ENCODE results near the gene SDR42E2. TPM values are rescaled to one million over a fixed set of nuclear protein-coding genes. Genes with fewer than 3 reads are reported as not detected.
"Not testable (repeated sequence)": the region's sequence is repeated elsewhere in the genome, so short reads cannot be mapped to it uniquely, and the experiment has no call there.

The SDR42E2 gene
- total RNA-seq, 4 donors from 2014 or later: not detected

DNA sequence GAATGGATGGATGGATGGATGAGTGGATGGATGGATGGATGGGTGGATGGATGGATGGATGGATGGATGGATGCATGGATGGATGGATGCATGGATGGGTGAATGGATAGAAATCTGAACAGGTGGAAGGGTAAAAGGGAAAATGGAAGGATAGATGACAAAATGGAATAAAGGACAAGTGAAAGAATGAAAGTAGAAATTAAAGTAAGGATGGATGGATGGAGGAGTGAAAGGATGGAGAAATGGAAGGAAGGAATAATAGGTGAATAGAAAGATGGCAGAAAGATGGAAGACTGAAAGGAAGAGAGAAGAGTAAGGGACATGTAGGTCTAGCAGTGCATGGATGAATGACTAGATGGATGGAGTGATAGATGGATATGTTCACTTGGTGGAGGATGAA, 40.1 kb upstream of the SDR42E2 start:
- no peak overlapping the region for H3K27ac ChIP-seq (replicated peaks in 1 of 4)
- H3K4me1 ChIP-seq: no peaks in the 10 kb centered on the region
- no peaks in the 10 kb centered on the region for H3K9me3 ChIP-seq
- DNase-seq (ENCODE audit: extremely low spot score): no peak
- H3K4me3 ChIP-seq: no peak overlapping the region
- H3K36me3 ChIP-seq: no peaks in the 10 kb centered on the region
- no peaks in the 10 kb centered on the region for H3K27me3 ChIP-seq
- no peak for TF ChIP-seq POLR2A (IDR thresholded peaks at IDR 0.05; ENCODE audit: low read depth)
- TF ChIP-seq POLR2AphosphoS5 (IDR thresholded peaks at IDR 0.05): no peak
- no peak for TF ChIP-seq EP300 (IDR thresholded peaks at IDR 0.05)
- TF ChIP-seq, protein P1, sequence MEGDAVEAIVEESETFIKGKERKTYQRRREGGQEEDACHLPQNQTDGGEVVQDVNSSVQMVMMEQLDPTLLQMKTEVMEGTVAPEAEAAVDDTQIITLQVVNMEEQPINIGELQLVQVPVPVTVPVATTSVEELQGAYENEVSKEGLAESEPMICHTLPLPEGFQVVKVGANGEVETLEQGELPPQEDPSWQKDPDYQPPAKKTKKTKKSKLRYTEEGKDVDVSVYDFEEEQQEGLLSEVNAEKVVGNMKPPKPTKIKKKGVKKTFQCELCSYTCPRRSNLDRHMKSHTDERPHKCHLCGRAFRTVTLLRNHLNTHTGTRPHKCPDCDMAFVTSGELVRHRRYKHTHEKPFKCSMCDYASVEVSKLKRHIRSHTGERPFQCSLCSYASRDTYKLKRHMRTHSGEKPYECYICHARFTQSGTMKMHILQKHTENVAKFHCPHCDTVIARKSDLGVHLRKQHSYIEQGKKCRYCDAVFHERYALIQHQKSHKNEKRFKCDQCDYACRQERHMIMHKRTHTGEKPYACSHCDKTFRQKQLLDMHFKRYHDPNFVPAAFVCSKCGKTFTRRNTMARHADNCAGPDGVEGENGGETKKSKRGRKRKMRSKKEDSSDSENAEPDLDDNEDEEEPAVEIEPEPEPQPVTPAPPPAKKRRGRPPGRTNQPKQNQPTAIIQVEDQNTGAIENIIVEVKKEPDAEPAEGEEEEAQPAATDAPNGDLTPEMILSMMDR (IDR thresholded peaks at IDR 0.05): no peak
- intact Hi-C loops (cut with DNase I): no loop called here

DNA sequence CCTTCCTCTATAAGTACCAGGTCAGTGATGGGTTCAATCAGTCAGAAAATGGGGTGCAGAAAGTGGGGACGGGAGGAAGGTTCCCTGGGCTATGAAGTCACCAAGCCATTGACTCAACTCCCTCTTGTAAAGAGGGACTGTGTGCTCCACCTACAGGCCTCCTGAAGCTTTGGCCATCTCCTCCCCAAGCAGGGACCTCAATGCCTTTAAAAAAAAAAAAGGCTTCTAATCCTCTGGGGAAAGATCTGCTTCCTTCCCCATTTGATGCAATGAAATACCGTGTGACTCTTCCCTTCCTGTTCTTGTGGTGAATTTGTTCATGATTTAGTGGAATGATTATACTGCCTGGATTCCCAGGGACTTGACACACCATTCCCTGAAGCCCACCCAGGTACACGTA, 39.2 kb upstream of the SDR42E2 start:
- Histone ChIP-seq H3K4me3 (no peak overlapping the region), H3K9me3 (no peaks in the 10 kb centered on the region), H3K27me3 (no peaks in the 10 kb centered on the region), H3K4me1 (no peaks in the 10 kb centered on the region), H3K27ac (replicated peaks in 1 of 4) (no peak overlapping the region), H3K36me3 (no peaks in the 10 kb centered on the region)
- 51% methylated on average over 3 of the region's 3 CpGs for WGBS
- intact Hi-C loops (cut with DNase I): no loop called here
- TF ChIP-seq POLR2AphosphoS5 (IDR thresholded peaks at IDR 0.05) (no peak), EP300 (IDR thresholded peaks at IDR 0.05) (no peak), POLR2A (IDR thresholded peaks at IDR 0.05; ENCODE audit: low read depth) (no peak)
- TF ChIP-seq, protein P1 (IDR thresholded peaks at IDR 0.05): no peak
- DNase-seq (ENCODE audit: extremely low spot score): no peak

DNA sequence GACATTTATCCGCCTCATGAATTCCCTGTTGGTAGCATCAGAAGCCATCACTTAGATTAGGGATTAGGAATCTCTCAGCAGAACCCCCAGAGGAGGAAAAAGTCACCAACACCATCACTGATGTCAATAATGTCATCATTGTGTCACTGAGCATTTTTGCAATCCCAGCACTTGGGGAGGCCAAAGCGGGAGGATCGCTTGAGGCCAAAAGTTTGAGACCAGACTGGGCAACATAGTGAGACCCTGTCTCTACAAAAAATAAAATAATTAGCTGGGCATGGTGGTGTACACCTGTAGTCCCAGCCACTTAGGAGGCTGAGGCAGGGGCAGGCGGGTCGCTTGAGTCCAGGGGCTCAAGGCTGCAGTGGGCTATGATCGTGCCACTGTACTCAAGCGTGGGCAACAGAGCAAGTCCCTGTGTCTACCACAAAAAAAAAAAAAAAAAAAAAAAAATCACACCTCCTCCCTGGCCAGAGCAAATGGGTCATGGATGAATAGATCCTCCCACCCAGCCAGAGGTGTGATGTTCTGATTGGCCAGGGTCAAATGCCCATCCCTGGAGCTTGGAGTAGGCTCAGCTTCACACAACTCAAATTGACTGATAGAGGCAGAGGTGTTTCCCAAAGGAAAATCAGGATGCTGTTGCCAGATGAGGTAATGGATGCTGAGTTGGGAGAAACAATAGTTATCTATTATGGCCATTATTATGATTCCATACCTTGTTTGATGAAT, 38.4 kb upstream of the SDR42E2 start:
- no peak for TF ChIP-seq POLR2A (IDR thresholded peaks at IDR 0.05; ENCODE audit: low read depth)
- DNase-seq (ENCODE audit: extremely low spot score): no peak
- Histone ChIP-seq H3K36me3 (no peaks in the 10 kb centered on the region), H3K9me3 (no peaks in the 10 kb centered on the region), H3K27me3 (no peaks in the 10 kb centered on the region), H3K4me3 (no peak overlapping the region), H3K27ac (replicated peaks in 1 of 4) (no peak overlapping the region), H3K4me1 (no peaks in the 10 kb centered on the region)
- 97% methylated on average over 7 of the region's 7 CpGs for WGBS
- intact Hi-C loops (cut with DNase I): no loop called here

DNA sequence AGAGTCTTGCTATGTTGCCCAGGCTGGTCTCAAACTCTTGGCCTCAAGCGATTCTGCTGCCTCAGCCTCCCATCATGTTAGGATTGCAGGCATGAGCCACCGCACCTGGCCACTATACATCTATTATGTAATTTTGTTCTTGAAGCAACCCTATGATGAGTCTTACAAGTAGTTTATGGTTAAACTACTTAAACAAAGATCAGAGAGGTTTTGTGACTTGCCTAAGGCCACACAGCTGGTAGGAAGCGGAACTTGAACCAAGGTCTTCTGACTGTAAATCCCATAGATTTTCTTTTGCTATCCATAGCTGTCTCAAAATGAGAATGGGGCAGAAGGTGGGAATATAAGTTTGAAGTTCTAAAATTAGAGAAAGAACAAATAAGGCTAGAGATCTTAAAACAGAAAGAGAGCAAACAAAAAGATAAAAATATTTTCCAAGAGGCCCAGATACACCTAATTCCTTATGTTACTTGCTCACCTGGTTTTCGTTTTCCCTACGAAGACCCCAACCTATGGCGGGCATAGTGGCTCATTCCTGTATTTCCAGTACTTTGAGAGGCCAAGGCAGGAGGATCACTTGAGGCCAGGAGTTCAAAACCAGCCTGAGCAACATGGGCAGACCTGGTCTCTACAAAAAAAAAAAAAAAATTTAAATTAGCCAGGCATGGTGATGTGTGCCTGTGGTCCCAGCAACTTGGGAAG, 37.6 kb upstream of the SDR42E2 start:
- 94% methylated on average over 6 of the region's 6 CpGs for WGBS
- no peaks in the 10 kb centered on the region for H3K4me1 ChIP-seq
- no peaks in the 10 kb centered on the region for H3K9me3 ChIP-seq
- intact Hi-C loops (cut with DNase I): no loop called here
- no peaks in the 10 kb centered on the region for H3K36me3 ChIP-seq
- H3K27me3 ChIP-seq: no peaks in the 10 kb centered on the region
- no peak overlapping the region for H3K4me3 ChIP-seq
- H3K27ac ChIP-seq (replicated peaks in 1 of 4): no peak overlapping the region
- TF ChIP-seq POLR2A (IDR thresholded peaks at IDR 0.05; ENCODE audit: low read depth): no peak
- no peak for TF ChIP-seq POLR2AphosphoS5 (IDR thresholded peaks at IDR 0.05)
- TF ChIP-seq, protein P1 (IDR thresholded peaks at IDR 0.05): no peak
- no peak for TF ChIP-seq EP300 (IDR thresholded peaks at IDR 0.05)
- DNase-seq (ENCODE audit: extremely low spot score): no peak

DNA sequence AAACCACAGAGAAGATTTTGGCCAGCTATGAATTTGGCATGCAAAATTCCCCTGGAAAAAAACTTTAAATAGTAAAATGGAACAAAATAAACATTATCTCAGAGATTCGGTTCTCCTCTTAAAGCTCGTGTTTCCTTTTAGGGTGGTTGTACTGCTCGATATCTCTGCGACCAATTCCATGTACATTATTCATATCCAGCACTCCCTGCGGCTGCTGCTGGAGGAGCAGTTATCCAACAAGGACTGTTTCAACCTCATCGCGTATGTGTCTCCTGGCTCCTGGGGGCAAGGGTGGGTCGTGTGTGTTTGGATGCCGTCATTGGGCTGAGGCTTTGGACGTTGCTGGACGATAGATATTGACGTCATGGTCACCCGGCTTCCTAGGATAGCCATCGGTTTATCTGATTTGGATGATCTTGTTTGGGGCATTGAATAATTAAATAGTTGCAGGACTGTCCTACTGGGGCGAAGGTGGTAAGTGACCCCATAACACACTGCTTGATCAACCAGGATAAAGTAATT, 36.2 kb upstream of the SDR42E2 start:
- intact Hi-C loops (cut with DNase I): no loop called here
- Histone ChIP-seq H3K9me3 (no peaks in the 10 kb centered on the region), H3K4me3 (no peak overlapping the region), H3K27me3 (no peaks in the 10 kb centered on the region), H3K4me1 (no peaks in the 10 kb centered on the region), H3K27ac (replicated peaks in 1 of 4) (no peak overlapping the region), H3K36me3 (no peaks in the 10 kb centered on the region)
- no peak for DNase-seq (ENCODE audit: extremely low spot score)
- TF ChIP-seq, protein P1 (IDR thresholded peaks at IDR 0.05): no peak
- TF ChIP-seq POLR2A (IDR thresholded peaks at IDR 0.05; ENCODE audit: low read depth): no peak
- no peak for TF ChIP-seq POLR2AphosphoS5 (IDR thresholded peaks at IDR 0.05)
- TF ChIP-seq EP300 (IDR thresholded peaks at IDR 0.05): no peak
- 85% methylated on average over 15 of the region's 15 CpGs for WGBS

DNA sequence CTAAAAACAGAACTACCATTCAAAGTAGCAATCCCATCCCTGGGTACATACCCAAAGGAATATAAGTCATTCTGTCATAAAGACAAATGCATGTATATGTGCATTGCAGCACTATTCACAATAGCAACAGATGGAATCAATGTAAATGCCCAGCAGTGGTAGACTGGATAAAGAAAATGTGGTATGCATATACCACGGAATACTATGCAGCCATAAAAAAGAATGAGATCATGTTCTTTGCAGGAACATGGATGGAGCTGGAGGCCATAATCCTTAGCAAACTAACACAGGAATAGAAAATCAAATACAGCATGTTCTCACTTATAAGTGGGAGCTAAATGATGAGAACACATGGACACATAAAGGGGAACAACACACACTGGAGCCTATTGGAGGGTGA, 33.8 kb upstream of the SDR42E2 start:
- H3K27me3 ChIP-seq; H3K4me1 ChIP-seq; H3K36me3 ChIP-seq; H3K9me3 ChIP-seq; intact Hi-C loops (cut with DNase I); H3K27ac ChIP-seq (replicated peaks in 1 of 4); H3K4me3 ChIP-seq; DNase-seq (ENCODE audit: extremely low spot score): not testable (repeated sequence)
- WGBS: 95% methylated on average over 1 of the region's 1 CpG

Measured in esophagus muscularis mucosa (tissue), 4 donors.